Inflammatory macrophage treated with lipopolysaccharide for 4 hours (primary cell): ENCODE data around the gene KCNQ2.
"Not testable (repeated sequence)": the region's sequence is repeated elsewhere in the genome, so short reads cannot be mapped to it uniquely, and the experiment has no call there.

ENCODE experiments used
- DNase-seq: peaks from one replicate; pipeline ENCODE4 v3.0.0-alpha.2; 2020

Gene KCNQ2

DNA sequence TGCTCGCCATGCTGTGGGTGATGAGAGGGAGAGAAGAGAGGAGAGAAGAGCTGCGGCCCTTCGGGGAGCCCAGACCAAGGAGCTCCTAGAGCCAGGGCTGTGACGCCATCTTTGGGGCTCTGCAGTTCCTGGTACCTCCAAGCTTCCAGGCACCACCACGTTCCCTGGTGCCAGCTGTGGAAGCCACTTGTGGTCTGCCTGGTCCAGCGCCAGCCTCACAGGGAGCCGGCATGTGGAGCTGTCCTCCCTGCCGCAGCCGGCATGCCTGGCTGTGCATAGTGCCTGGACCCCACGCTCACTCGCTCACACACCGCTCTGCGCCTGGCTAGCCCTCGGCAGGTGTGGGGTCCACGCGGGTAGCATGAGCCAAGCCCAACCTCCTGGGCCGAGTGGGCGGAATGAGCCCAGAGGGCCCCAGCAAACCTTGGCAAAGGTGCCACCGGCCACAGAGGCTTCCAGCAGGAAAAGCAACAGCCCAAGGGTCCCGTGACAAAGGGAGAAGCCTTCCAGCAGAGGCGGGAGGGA lies 92.0 kb downstream of the KCNQ2 start:
- DNase-seq: no peak

DNA sequence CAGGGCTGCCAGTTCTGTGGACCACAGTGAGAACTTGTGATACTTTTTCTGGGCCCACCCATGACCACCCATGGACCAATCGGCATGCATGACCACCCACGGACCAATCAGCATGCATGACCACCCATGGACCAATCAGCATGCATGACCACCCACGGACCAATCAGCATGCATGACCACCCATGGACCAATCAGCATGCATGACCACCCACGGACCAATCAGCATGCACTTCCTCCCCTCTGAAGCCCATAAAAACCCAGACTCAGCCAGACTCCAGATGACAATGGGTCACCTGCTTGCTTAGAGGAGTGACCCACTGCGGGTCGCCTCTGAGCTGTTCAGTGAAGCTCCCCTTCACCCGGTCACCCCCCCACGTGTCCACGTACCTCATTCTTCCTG lies 92.6 kb downstream of the KCNQ2 start:
- DNase-seq: not testable (repeated sequence)

DNA sequence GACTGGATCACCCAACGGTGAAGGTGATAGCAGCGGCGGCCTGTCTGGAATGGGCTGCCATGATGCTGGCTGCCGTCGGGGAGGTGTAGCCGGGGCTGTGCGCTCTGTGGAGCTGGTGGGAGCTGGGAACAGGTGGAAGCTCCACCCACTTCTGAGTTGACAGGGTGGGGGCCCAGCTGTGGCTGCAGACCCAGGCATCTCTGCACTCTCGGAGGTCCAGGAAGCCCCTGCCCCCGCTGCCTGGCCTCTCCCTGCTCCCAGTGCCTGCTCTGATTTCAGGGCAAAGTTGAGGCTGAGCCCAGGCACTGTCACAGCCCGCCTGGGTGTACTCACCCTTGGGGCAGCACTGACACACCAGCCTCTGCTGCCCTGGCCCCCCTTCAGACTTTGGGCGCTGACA lies 93.2 kb downstream of the KCNQ2 start:
- no peak for DNase-seq

DNA sequence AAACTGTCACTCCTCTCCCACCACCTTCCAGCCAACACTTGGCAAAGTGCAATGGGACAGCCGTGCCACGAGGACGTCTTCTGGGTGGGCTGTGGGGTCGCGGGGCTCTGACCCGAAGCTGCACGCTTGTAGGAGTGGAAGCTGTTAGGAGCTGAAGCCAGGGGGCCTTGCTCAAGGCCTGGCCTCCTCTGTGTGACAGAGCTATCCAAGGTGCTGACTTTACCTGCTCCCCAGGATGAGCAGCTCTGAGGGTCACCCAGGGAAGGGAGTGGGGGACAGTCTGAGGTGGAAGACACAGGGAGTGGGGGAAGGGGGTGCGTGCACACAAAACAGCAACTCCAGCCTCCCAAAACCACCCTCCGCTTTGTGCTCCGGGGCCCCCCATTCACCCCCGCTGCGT lies 93.8 kb downstream of the KCNQ2 start:
- DNase-seq: no peak

DNA sequence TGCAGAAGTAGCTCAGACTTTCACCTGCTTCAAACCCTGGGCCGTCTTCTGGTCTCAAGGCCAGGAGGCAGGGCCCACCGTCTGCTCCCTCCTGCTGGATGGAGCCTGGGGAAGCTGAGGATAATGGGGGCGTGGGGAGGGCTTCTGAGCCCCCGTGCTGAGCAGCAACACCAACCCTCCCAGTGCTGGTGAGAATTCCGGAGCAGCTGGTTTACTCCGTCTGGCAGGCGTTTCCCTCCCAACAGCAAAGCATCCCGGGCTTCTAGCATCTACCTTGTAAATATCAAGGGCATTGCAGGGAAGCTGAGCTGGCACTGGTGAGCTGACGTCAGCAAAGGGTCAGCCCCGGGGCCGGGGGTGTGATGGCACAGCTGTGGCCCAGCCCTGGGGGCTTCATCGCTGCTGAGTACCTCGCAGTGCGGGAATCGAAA lies 94.5 kb downstream of the KCNQ2 start:
- no peak for DNase-seq

DNA sequence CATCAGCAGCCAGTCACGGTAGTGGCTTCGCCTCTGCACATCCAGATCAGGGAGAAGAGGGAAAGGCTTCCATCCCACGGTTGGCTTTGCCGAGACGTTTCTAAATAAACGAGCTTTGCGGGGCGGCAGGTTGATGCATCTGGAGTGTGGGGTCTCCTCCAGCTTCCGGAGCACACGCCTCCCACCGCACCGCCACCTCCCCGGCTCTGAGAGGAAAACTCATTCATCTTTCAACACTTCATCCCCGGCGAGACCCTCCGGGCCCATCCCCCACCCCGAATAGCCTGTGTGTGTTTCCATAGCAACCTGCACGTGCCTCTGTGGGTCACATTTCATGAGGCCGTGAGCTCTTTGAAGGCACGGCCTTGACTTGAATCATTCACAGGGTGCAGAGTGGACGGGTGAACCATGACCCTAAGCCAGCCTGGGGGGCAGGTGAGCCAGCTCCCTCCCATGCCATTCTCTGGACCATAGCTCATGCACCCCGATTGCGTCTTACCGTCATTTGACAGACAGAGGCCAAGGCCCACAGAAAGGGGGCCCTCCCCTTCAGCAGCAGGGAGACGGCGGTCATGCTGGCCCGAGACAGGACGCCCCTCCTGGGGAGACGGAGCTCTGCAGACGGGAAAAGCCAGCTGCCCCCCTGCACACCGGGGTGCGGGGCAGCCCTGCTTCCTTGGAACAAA lies 95.1 kb downstream of the KCNQ2 start:
- no peak for DNase-seq

DNA sequence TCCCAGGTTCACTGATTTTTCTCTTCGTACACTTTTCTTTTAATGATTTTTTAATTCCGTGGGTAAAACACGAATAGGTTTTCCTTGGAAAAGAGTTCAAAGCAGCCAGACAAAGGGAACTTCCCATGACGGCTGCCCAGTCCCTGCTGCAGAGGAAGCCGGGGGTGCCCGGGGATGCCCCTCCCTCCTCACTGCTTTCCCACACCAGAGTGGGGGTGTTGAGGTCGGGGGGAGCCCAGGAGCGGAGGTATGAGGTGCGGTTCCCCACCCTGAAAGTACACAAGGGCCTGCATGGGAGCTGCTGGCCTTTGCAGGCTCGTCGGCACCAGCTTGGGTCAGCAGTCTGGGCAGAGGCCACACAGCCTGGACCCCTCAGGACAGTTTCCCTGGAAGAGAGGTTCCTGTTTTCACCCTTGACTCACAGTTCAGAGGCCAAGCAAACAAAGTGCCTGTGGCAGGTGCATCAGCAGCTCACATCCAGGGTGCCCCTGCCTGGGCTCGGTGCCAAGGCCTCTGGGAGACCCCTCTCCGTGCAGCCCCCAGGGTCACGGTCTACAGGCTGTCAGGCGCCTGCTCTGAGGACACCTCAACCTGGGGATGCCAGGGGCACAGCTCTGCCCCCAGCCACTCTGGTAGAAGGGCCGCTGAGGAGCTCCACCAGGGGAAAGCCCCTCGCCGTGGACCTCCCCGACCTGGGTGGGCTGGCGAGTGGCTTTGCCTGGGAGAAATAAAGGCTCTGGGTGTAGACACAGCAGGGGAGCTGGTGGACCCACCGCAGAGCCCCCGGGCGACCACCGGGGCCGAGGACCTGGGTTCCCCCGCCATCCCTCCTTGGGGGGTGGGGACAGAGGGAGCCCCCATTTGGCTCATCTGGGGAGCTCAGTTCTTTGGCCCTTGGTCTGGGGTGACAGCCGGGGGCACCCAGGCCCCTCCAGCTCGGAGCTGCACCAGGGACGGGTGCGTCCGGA lies 95.9 kb downstream of the KCNQ2 start:
- DNase-seq: no peak

DNA sequence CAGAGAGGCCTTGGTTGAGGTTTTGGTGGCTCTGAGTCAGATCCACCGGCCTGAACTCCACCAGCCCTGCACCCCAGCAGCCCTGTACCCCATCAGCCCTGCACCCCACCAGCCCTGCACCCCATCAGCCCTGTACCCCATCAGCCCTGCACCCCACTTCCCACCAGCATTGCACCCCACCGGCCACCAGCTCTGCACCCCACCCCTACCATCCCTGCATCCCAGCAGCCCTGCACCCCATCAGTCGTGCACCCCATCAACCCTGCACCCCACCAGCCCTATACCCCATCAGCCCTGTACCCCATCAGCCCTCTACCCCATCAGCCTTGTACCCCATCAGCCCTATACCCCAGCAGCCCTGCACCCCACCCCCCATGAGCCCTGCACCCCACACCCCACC lies 97.0 kb downstream of the KCNQ2 start:
- no peak for DNase-seq

DNA sequence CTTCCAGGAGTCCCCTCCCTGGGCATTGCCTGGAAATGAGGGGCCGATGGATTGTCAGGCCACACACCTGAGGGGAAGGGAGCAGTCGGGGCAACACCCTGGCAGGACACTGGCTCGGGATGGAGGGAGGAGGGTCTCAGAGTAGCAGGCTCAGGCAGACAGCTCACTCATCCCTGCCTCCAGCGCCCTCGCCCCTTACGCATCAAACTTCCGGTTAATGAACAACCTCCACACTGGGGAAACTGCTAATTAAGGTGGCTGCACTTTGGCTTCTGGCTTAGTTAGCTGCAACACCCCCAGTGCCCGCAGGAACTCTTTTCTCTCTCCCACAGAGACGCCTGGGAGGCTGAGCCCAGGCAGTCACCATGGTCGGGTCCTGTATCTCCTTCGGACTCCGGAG lies 98.0 kb downstream of the KCNQ2 start:
- no peak for DNase-seq

DNA sequence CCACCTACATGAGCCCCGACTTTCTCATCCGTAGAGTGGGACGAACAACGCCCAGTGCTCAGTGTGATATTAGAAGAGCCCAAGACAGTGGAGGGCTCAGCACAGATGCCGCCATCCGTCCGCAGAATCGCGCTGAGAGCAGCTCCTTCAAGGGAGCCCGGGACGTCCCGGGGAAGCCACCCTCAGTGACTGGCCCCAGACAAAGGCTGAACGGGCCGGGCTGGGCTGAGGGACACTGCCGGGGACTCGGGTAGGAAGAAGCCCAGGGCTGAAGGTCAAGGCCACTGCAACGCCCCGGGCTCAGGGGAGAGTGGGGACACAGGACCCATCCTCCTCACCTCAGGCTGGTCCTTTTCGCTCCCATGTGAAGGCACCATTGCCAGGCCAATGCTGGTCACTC lies 98.5 kb downstream of the KCNQ2 start:
- DNase-seq: no peak

DNA sequence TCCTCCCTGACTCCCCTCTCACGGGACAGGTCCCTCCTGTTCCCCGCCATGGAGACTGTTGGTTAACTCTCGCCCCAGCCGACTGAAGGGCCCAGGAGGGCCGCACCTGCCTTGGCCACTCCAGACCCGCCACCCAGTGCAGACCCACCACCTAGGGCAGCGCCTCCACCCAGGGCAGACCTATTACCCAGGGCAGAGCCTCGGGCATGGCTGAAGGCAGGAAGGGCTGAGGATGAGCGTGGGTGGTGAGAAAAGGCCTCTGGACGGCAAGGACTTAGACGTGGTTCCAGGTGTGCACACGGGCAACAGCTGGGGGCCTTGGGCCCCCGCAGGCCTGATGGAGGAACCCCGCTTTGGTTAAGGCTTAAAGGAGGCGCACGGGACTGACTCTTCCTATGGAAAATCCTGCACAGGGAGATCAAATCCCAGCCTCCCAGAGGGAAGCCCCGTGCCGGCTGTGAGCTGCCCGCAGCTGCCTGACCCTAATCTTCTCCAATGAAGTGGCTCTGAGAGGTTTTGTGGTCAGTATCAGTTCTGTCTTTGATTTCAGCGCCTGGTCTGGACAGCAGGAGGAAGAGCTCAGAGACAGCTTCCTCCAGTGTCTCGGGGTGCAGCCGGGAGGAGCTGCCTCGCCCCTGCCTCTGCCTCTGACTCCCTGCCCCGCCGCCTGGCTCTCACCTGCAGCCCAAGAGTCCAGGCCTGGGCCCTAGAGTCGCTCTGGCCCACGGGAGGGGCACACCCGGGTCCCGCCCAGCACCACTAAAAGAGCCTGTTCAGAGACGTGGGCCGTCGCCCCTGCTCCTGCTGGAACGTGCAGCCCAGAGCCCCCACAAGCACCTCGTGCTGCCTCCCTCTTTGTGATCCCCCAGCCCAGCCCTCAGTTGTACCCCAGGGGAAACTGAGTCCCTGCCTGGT lies 99.2 kb downstream of the KCNQ2 start:
- DNase-seq: no peak

DNA sequence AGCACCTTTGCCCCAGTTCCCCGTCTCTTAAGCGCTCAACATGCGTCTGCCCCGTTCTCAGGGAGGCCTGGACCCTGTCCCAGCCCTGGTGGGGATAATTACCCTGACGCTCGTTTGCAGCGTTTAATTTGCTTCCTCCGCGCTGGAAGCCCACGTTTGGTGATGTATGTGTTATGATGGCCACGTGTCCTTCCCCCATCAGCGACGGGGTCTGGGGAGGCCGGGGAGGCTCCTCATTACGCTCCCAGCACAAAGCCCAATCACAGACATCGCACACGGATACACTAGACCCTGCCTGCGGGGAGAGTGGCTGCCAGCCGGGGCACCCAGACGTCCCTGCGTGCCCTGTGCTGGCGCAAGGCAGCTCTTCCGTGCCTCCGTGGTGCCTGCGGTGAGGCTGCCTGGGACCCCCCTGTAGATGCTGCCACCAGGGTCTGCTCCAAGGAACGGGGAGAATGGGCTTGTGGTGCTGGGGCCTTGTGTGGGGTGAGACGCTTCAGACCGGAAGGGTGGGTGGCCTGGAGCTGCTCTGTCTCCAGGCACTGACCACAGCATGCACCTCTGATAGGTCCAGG lies 101.1 kb downstream of the KCNQ2 start:
- DNase-seq: no peak

DNA sequence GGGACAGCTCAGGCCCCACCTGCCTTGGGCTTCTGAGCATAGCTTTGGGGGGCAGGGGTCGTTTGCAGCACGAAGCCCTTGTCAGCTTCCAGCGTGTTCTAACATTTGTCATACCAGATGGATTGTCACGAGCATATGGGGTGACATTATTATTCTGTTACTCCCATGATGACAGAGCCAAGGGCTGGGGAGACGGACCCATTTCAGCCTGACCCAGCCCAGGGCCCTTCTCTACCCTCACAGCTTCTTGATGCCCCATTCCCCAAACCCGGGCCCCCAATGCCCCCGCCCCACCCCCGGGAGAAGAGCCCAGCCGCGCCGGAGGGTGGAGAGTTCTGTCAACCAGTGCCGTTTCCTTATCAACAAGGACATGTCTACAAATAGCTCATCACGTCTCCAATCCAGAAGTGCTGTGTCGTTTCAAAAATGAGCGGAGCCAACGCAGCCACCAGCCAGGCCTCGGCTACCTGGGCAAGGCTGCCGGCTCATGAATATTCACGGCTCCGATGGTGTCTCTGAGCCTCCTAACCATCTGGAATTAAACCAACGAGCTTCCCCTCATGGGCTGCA lies 101.8 kb downstream of the KCNQ2 start:
- DNase-seq: no peak

DNA sequence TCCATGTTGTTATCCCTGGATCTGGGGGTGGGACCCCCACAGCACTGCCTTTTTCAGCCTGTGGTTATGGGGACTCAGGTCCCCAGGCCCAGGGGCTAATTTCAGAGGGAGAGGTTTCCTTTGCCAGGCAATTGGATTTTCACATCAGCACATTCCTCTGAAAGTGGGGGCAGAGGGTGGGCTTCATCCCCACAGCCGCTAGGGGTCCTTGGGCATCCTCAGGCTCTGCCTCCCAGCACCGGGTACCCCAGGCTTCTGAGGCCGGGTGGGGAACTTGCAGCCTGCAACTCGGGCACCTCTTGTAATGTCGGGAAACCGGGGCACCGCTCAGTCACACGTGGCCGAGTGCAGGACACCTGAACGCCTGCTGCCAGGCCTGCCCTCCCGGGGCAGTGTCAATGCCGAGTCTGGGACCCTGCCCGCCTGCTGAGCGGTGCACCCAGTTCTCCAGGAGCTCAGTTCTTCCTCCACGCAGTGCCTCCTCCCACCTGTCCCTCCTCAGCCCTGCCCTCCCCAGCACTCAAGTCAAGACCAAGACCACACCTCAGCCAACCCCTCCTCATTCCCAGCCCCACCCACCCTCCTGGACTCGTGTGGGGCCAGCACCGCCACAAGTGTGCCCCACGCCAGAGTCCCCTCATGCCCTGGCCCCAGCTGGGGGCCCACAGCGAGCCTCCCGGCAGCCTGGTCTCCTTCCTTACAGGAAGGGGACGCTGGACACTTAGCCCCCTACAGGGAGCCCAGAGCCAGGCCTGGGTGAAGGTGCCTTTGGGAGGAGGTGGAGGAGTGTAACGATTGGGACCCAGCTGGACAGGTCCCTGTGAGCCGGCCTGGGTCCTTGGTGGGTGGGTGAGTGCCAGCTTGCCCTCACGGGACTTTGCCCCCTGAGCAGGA lies 102.5 kb downstream of the KCNQ2 start:
- no peak for DNase-seq

DNA sequence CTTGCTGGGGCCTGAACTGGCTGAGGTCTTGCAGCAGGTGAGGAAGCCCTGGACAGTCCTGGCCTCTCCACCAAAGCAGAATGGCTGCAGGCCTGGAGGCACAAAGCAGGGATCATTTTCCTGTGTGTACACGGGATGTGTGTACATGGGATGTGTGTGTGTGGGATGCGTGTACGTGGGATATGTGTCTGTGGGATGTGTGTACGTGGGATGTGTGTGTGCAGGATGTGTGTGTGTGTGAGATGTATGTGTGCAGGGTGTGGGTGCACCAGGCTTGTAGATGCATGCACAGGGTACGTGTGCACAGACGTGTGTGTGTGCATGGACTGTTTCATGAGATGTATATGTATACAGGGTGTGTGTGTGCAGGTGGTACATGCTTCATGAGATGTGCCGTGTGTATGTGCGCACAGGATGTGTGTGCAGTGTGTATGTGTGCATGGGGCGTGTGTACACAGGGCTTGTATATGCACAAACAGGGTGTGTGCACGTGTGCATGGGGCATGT lies 103.4 kb downstream of the KCNQ2 start:
- no peak for DNase-seq

DNA sequence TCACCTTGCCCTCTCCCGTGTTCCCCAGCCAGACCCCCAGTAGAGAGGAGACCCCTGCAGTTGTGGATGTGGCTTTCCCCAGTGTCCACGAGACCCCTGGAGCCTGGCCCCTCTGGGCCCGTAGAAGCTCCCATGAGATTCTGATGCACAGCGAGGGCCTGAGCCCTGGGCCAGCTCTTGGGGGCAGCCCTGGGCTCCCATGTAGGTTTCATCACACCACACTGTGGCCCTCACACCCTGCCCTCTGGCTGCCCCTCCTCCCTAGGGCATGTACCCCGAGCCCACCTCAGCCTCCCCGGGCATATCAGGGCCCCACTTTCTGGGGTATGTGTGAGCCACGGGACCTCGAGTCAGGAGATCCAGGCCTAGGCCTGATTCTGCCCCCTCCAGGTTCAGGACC lies 104.3 kb downstream of the KCNQ2 start:
- no peak for DNase-seq

DNA sequence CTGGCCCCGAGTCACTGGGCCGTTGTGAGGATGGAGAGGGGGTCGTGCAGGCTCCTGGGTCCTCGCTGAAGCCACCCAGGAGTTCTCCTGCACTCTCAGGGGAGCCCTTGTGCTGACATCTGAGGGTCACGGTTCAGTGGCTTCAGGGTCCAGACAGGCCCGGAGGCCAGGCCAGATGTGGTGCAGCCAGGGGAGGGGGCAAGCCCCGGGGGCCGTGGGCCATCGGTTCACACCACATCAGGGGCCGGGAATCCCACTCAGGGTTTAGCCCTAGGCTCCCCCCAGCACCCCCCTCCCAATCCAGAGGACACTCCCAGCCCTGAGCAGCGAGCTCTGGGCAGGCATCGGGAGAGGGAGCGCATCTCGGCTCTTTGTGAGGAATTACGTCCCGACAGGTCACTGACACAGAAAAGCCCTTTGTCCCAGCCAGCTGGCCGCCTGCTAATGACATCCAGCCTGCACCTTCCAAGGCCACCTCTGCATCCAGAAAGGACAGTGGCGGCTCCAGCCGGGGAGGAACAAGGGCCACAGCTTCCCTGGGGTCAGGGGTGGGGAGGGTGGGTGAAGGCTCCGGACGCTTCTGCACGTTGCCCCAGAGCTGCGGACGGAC lies 104.9 kb downstream of the KCNQ2 start:
- no peak for DNase-seq

DNA sequence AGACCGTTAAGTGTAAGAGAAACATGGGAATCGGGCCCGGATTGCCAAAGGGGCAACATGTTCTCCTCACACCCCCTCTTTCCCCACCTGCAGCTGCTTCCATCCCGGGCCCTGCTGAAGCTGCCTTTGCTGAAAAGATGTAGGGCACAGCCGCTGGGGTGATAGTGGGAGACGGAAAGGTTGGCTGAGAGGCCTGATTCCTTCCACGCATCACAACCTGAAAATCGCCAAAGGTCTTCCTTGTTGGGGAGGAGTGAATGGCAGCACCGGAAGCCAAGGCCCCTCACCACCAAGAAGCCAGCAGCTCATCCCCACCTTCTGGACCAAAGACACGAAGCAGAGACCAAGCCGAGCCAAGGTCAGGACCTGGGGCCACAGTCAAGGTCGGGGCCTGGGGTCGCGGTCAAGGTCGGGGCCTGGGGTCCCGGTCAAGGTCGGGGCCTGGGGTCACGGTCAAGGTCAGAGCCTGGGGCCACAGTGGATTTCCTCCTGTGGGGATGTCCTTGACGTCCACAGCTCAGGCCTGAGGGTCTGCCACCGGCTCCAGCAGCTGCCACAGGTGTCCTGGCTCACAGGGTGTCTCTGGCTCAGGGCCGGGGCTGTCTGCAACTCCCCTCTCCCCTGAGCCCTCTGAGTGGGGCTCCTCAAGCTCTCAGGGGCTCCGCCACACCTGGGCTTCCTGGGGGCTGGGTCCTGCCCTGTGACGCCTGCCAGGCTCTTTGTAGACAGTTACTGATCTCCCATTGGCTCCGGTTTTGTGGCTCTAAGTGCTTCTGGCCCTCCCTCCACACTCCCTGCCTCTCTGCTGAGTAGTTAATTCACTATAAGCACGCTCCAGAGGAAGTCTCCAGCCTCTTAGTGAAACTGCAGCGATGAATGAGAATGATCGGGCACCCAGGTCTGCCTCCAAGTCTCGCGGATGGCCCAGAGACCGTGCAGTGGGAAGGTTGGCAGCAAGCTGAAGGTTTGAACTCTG lies 105.8 kb downstream of the KCNQ2 start:
- DNase-seq: no peak
